GM12875 (cell line): ENCODE data around the gene LRRC42.

Experiments used
- H3K4me3 ChIP-seq: one replicate; pipeline ENCODE4 v1.5.1; 2011; ENCODE audit warnings: low read depth, low read length, control low read depth
- TF ChIP-seq, protein P1 (sequence below): IDR thresholded peaks from 2 replicates; pipeline ENCODE4 v1.5.1; 2011; ENCODE audit warnings: low read depth, mild to moderate bottlenecking, control low read depth, inconsistent platforms, low read length, moderate library complexity, borderline replicate concordance; ENCODE audit not compliant: insufficient read depth

LRRC42 gene

DNA sequence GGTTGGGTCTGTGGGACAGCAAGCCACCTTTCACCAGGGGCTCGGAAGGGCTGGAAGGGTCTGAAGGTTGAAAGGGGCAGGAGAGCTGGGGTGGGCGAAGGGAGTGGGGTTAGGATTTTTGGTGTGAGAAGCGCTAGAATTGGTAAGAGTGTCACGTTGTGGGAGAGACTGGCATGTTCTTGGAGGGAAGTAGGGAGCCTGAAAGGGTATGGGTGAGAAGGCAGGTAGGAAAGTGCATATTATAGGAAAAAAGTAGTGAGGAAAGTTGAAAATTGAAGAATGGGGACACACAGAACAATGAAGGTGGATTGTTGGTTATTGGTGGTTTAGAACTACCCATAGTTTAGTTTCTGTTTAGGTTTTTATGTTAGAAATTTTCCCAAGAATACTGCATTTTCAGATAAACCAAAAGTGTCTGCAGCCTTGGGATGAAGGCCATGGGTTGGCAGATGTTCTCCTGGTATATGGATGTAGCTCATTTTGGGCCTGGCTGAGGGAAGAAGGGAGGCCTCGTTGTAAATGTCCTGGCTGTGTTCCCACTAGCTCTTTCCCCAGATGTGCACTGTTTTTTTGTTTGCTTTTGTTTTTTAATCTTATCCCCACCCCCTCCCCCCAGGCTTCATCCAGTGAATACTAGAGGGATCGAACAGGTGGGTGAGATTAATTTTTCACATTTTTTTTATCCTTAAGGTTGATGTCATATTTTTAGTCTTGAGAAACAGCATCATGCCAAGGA is 1.2 kb downstream of the LRRC42 start:
- peak overlapping the region; percentile 76 for H3K4me3 ChIP-seq
- TF ChIP-seq, protein P1, sequence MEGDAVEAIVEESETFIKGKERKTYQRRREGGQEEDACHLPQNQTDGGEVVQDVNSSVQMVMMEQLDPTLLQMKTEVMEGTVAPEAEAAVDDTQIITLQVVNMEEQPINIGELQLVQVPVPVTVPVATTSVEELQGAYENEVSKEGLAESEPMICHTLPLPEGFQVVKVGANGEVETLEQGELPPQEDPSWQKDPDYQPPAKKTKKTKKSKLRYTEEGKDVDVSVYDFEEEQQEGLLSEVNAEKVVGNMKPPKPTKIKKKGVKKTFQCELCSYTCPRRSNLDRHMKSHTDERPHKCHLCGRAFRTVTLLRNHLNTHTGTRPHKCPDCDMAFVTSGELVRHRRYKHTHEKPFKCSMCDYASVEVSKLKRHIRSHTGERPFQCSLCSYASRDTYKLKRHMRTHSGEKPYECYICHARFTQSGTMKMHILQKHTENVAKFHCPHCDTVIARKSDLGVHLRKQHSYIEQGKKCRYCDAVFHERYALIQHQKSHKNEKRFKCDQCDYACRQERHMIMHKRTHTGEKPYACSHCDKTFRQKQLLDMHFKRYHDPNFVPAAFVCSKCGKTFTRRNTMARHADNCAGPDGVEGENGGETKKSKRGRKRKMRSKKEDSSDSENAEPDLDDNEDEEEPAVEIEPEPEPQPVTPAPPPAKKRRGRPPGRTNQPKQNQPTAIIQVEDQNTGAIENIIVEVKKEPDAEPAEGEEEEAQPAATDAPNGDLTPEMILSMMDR: no peak

DNA sequence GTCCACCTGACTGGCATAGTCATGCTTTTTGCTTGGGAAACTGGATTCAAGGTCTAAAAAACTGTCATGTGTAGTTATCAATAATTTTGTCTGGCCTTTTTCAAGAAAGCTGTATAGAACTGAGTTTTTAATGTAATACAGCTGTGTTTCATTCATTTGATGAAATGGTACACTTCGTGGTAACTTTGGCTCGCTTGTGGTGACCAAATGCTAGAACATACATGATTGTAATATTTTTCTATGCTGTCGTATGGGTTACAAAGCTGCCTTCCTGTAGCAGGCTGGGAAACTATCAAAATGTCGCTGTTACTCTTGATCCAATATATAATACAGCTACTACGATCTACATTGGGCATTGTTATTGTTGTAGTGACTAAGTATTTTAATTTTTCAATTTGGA is 2.1 kb downstream of the LRRC42 start:
- H3K4me3 ChIP-seq: no peak overlapping the region
- TF ChIP-seq, protein P1: no peak

DNA sequence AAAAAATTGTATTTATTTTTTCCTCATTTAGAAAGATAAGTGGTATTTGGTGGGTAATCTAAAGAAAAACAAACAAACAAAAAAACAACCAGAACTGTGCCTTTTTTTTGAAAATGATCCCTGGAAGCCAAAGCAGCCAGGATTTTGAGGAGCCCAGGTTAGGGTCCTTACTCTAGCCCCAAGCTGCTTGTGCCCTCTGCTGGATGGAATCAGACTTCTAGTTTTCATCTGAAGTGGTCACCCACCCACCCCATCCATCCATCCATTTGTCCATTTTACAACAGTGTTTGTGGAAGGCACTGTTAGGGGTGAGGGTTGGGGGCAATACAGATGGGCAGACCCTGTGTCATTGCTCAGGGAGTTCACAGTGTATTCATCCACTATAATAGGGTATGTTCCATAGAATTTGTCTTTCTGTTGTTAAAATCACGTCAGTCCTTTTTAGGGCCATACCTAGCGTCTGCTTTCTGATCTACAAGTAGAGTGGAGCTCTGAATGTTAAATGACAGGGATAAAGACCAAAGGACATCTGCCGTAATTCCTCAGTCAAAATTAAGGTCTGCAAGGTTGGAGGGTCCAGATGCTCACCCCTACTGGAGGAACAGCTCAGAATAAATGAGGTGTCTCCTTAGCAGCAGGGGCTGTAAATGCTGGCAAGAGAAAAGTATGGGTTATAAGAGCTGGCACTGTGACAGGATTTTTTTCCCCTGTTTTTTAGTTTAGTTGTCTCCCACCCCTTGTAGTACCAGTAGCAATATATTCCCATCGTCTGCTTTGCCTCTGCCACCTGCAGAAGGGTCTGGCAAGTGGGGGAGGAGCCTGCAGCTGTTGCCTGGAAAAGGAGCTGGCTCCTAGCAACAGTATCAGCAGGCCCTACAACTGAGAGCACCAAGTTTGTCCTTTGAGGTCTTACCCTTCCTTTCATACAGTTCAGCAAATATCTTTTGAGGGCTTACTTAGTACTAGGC is 3.2 kb downstream of the LRRC42 start:
- H3K4me3 ChIP-seq: no peak overlapping the region
- TF ChIP-seq, protein P1: peak; percentile 57

DNA sequence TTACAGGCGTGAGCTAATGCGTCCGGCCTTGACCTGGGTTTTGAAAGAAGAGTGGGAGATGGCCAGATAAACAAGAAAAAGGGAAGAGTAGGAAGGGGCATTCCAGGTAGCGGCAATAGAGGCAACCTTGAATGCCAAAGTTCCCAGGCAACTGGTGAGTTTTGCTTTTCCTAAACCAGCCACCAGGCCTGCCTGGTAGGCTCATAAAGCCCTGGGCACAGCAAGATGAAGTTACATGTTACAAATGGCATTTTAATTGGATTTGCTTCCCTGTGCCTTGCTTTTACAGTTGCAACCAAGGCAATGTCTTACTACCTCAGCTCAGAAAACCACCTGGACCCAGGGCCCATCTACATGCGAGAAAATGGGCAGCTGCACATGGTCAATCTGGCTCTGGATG is 5.5 kb downstream of the LRRC42 start:
- TF ChIP-seq, protein P1: no peak
- no peak overlapping the region for H3K4me3 ChIP-seq

DNA sequence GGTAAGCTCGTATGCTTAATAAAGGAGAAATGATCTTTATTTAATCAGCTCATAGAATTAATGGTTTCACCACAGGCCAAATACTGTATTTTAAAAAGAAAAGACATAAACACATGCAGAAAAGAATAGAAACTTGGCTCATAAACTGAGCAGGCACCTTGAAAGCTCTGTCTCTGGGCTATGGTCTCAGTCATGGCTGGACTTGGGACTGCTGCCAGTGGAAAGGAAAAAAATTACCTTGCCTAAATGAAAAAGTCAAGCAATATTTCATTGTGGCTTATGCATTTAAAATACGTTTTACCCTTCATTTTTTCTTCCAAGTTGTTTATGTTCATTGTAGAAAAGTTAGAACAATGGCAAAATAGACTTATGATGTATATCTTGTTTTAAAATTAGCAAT is 8.0 kb downstream of the LRRC42 start:
- TF ChIP-seq, protein P1: no peak
- no peak overlapping the region for H3K4me3 ChIP-seq

DNA sequence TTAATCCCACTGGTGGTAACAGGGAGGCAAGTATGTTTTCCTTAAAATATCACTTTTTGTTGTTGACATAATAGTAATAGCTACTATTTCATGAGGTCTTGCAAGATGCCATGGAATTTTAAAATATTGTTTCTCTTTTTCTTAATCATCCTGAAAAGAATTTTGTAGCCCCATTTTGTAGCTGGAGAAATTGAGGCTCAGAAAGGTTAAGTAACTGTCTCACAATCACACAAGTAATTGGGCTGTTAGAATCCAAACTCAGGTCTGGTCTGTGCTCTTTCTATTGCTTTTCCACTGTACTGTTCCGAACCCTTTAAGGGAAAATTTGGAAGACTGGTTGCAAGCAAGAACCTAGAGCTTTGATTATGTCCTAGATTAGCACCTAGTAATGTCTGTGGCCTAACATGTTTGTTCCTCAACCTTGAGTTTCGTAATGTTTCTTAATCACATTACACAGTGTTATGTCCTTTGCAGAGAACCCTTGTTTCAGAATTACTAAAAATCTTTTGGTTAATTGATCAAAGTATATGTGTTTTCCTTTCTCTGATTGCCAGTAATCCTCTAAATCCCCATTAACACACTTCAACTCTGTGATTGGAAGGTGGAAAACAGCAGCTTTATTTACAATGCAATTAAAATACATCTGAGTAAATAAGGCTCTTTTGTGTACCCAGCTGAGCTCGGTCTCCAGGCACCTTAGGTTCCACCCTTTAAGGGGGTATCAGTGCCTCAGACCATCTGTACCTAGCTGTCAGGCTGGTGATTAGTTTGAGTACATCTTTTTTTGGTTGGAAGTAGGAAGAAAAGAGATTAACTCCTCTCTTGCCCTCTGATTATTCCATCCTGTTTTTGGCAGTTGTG is 10.4 kb downstream of the LRRC42 start:
- no peak overlapping the region for H3K4me3 ChIP-seq
- TF ChIP-seq, protein P1: no peak
